ENCODE results near the gene FNDC3A.

DNA sequence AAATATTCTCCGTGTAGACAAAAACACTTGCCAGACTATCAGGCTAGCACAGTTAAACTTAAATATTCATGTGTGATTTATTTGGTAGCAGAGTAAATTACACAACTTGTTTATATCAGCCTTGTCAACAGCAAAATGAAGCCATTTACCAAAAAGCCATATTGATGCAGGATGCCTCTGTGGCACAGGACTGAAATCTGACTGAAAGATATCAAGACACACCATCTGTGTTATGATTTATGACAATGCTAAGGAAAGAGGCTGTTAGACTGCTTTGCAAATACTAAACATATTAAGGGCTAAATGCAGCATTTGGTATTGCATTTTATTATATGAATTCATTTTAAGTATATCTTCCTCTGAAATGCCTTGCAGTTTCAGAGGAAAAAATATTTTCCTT lies 44.8 kb upstream of the FNDC3A start:
- TF ChIP-seq, protein P1, sequence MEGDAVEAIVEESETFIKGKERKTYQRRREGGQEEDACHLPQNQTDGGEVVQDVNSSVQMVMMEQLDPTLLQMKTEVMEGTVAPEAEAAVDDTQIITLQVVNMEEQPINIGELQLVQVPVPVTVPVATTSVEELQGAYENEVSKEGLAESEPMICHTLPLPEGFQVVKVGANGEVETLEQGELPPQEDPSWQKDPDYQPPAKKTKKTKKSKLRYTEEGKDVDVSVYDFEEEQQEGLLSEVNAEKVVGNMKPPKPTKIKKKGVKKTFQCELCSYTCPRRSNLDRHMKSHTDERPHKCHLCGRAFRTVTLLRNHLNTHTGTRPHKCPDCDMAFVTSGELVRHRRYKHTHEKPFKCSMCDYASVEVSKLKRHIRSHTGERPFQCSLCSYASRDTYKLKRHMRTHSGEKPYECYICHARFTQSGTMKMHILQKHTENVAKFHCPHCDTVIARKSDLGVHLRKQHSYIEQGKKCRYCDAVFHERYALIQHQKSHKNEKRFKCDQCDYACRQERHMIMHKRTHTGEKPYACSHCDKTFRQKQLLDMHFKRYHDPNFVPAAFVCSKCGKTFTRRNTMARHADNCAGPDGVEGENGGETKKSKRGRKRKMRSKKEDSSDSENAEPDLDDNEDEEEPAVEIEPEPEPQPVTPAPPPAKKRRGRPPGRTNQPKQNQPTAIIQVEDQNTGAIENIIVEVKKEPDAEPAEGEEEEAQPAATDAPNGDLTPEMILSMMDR (IDR thresholded peaks at IDR 0.05; ENCODE audit: low read length), result no peak
- no peak for TF ChIP-seq EZH2phosphoT487 (IDR thresholded peaks at IDR 0.05; ENCODE audit: low read length)

Measured in MM.1S (cell line).